Pancreas (tissue), 10 donors: Measurements from ENCODE around the gene TFPT. TPM values are rescaled to one million over a fixed set of nuclear protein-coding genes. Genes with fewer than 3 reads are reported as not detected.

Experiments used
- ATAC-seq, 4 donors: fragments of 200-7000 bp; cut with Tn5 transposase; one replicate each; pipeline versions ENCODE4 v1.8.0 to v1.9.1; 2020; ENCODE audit warnings: mild to moderate bottlenecking in 4 of 4, moderate library complexity in 4 of 4
- DNase-seq, 6 donors: peaks; one replicate each; pipeline ENCODE4 v3.0.0-alpha.2; 2020
- FAIRE-seq: peaks from 2 replicates; lab custom pipeline; 2012; peaks lifted over from hg19 to GRCh38; lab: Jason Lieb, UNC
- H3K27ac ChIP-seq, 4 donors: fragments of 200-600 bp; sonication (generic); 1 replicate in 3 of 4; 2 replicates in 1 of 4; pipeline versions ENCODE4 v1.5.0 to v1.8.0; 2020
- H3K27me3 ChIP-seq, 4 donors: fragments of 200-600 bp; one replicate each; pipeline ENCODE4 v1.8.0; 2021
- H3K36me3 ChIP-seq, 3 donors: fragments of 200-600 bp; sonication (generic) in 1 of 3; one replicate each; pipeline versions ENCODE4 v1.5.0 to v1.8.0; 2020 to 2021
- H3K4me1 ChIP-seq, 3 donors: fragments of 200-600 bp; one replicate each; pipeline ENCODE4 v1.8.0; 2021
- H3K4me3 ChIP-seq, 4 donors: fragments of 200-600 bp; sonication (generic) in 2 of 4; one replicate each; pipeline versions ENCODE4 v1.5.0 to v1.8.0; 2020 to 2021
- H3K9me3 ChIP-seq, 4 donors: fragments of 200-600 bp; one replicate each; pipeline ENCODE4 v1.8.0; 2021
- WGBS, 2 donors: extraction: QIAGEN DNeasy Blood & Tissue Kit; methylation state at CpG; one replicate each; pipeline ENCODE4 v1.1.7; 2013; 5-methylcytosine and 5-hydroxymethylcytosine counted together
- intact Hi-C, 3 donors: fragments of 100-400 bp; cut with DNase I; formaldehyde crosslinking; loops; one replicate each; pipeline versions ENCODE4 v1.11.1 to v1.14.2; 2022
- polyA plus RNA-seq, 2 donors: library from polyadenylated mRNA; stranded (reverse); fragments of 200-250 nt; gene quantifications; one replicate each; pipeline ENCODE4 v1.2.3, GENCODE V29; 2013
- total RNA-seq, 6 donors: library from RNA; stranded (reverse); fragmentation: NEBNext Ultra II Directional in 4 of 6; extraction: Animal tissue kit (Norgen Biotek cat#: 25700) in 4 of 6; gene quantifications; one replicate each; pipeline versions ENCODE4 v1.2.1 to v1.2.4, GENCODE V29; 2021 to 2023
- TF ChIP-seq, protein P1 (sequence below), 4 donors: fragments of 200-600 bp; sonication (generic) in 3 of 4; IDR thresholded peaks; one replicate each; pipeline versions ENCODE4 v1.5.0 to v1.8.0; 2021; ENCODE audit warnings: antibody characterized with exemption in 4 of 4
- donor health status: healthy with polysubstance abuse.
- donor health status: DM: no; HTN: no; CAD: no; lungs with moderate emphysema.
- donor health status: DM: no; HTN: no; CAD: no.
- donor health status: control.
- donor health status: control.
- donor health status: Bipolar disorder and iron deficiency.
- donor health status: DM: yes; HTN: yes; CAD: no.
- donor health status: DM: no; HTN: no; CAD: no.
- donor health status: DM: no; HTN: no; CAD: no.
- donor health status: DM: yes; HTN: yes; CAD: no.

TFPT gene
- total and polyA plus RNA-seq, 8 donors: 3.8 to 16.6 (median 5.2) TPM

DNA sequence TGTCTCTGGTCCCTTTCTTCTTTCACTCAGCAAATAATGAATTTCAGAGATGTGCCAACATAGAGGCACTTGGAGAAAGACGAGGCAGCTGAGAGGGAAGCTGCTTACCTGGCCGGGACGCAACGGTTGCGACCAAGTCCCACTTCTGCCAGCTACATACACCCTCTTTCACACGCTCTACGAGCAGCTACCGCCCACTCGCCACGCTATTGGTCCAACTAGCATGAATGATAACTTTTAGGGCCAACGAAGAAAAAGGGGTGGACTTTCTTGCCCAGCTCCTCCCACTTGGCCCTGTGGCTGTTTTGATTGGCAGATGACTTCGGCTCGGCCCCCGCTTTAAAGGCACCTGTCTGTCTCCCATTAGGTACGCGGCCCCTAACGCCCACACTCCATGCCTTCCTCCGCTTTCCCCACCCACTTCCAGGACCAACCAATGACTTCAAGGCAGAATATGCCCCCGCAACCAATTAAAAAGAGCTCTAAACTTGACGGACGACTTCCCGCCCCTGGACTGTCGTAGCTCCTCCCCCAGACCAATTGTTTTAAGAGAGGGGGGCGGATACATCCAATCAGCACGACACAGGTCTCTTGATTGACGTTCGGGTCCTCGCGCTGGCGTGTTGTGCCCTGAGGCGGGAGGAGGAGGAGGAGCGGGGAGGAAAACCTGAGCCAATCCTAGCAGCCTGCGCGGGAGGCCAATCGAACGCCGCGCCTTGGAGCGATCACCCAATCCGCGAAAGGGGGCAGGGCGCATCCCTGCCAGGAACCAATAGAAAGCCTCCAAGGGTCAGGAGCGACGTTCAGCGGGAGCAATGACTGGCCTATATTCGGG, 21.6 kb upstream of the TFPT start:
- WGBS, 2 donors: 0% methylated on average over 46 of the region's 46 CpGs
- peak overlapping the region; percentile 98 to 100 (median 100) for H3K4me3 ChIP-seq
- H3K9me3 ChIP-seq: no peaks in the 10 kb centered on the region
- H3K27ac ChIP-seq: peak overlapping the region; percentile 82 to 92 (median 90)
- TF ChIP-seq, protein P1, sequence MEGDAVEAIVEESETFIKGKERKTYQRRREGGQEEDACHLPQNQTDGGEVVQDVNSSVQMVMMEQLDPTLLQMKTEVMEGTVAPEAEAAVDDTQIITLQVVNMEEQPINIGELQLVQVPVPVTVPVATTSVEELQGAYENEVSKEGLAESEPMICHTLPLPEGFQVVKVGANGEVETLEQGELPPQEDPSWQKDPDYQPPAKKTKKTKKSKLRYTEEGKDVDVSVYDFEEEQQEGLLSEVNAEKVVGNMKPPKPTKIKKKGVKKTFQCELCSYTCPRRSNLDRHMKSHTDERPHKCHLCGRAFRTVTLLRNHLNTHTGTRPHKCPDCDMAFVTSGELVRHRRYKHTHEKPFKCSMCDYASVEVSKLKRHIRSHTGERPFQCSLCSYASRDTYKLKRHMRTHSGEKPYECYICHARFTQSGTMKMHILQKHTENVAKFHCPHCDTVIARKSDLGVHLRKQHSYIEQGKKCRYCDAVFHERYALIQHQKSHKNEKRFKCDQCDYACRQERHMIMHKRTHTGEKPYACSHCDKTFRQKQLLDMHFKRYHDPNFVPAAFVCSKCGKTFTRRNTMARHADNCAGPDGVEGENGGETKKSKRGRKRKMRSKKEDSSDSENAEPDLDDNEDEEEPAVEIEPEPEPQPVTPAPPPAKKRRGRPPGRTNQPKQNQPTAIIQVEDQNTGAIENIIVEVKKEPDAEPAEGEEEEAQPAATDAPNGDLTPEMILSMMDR (IDR thresholded peaks at IDR 0.05): no peak
- intact Hi-C loops: no loop called here
- peak; percentile 83 to 92 (median 86) for ATAC-seq
- H3K36me3 ChIP-seq: no peaks in the 10 kb centered on the region
- H3K4me1 ChIP-seq: peaks cover 0 to 20% (median 3%) of the 10 kb centered on the region in 3 donors
- no peaks in the 10 kb centered on the region for H3K27me3 ChIP-seq
- DNase-seq: peak; percentile 94 to 100 (median 100)
- peak; percentile 99 for FAIRE-seq

GRCh38 chr19:54136086-54136863, 20.8 kb upstream of the TFPT start:
- FAIRE-seq: no peak
- Histone ChIP-seq H3K4me1 (peaks cover 0 to 20% (median 3%) of the 10 kb centered on the region in 3 donors), H3K4me3 (peak overlapping the region; percentile 1 to 62 (median 39)), H3K36me3 (no peaks in the 10 kb centered on the region), H3K27me3 (no peaks in the 10 kb centered on the region), H3K9me3 (no peaks in the 10 kb centered on the region), H3K27ac (peak overlapping the region in 3 of 4 donors; percentile 19 to 42 (median 23))
- ATAC-seq: peak in 3 of 4 donors; percentile 0
- TF ChIP-seq, protein P1 (IDR thresholded peaks at IDR 0.05): no peak
- WGBS, 2 donors: 1 to 2% methylated on average over 30 of the region's 30 CpGs
- intact Hi-C loops: no loop called here
- no peak for DNase-seq

- ATAC-seq (no peak), DNase-seq (no peak), FAIRE-seq (no peak)
- WGBS, 2 donors: 80 to 90% methylated on average over 2 of the region's 2 CpGs
- peaks cover 0 to 7% (median 7%) of the 10 kb centered on the region in 3 donors for H3K36me3 ChIP-seq
- H3K27ac ChIP-seq: no peak overlapping the region
- H3K27me3 ChIP-seq: no peaks in the 10 kb centered on the region
- no peaks in the 10 kb centered on the region for H3K9me3 ChIP-seq
- peaks cover 0 to 11% (median 3%) of the 10 kb centered on the region in 3 donors for H3K4me1 ChIP-seq
- TF ChIP-seq, protein P1 (IDR thresholded peaks at IDR 0.05): no peak
- intact Hi-C loops: no loop called here
- no peak overlapping the region for H3K4me3 ChIP-seq
These were observed 18.6 kb upstream of the TFPT start for GRCh38 chr19:54133957-54134590.

DNA sequence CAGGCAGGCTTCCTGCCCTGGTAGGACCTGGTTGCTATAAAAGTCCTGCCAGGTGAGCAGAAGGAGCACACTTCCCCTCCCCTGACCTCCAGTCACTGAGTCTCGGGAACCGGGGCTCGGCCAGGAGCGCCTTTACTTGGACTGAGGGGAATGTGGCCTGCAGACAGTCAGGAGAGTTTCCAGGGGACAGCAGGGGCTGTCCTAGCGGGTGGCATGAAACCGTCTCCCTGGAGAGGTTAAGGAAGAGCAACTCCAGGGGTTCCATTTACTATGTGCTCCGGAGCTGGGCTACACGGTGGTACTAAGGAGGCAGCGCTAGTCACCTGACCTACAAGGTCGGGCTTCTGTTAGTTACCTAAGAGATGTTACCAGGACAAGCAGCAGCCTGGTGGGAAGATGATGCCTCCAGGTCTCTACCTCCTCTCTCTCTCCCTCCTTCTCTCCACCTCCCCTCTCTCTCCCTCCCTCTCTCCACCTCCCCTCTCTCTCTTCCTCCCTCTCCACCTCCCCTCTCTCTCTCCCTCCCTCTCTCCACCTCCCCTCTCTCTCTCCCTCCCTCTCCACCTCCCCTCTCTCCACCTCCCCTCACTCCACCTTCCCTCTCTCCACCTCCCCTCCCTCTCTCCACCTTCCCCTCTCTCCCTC, 18.0 kb upstream of the TFPT start:
- Histone ChIP-seq H3K4me1 (peaks cover 0 to 6% (median 3%) of the 10 kb centered on the region in 3 donors), H3K4me3 (no peak overlapping the region), H3K9me3 (no peaks in the 10 kb centered on the region), H3K27ac (no peak overlapping the region), H3K27me3 (no peaks in the 10 kb centered on the region), H3K36me3 (peaks cover 0 to 11% (median 8%) of the 10 kb centered on the region in 3 donors)
- TF ChIP-seq, protein P1 (IDR thresholded peaks at IDR 0.05): no peak
- no peak for DNase-seq
- intact Hi-C loops: no loop called here
- WGBS, 2 donors: 80 to 84% methylated on average over 10 of the region's 10 CpGs
- FAIRE-seq: no peak
- no peak for ATAC-seq
